A673 (cell line): ENCODE results near the gene TRPC6. TPM values are rescaled to one million over a fixed set of nuclear protein-coding genes. Genes with fewer than 3 reads are reported as not detected.

Source experiments
- BruUV-seq: library from RNA; stranded (reverse); fragments of 400-500 nt; replicated peaks from 2 replicates; lab custom pipeline; 2021; lab: Mats Ljungman, UMichigan
- CTCF ChIA-PET: fragments of 300-600 bp; sonication (Branson Sonifier 250); formaldehyde crosslinking; loops from one replicate; lab custom pipeline; 2022; ENCODE audit warnings: antibody characterized with exemption; lab: Charles Lee
- POLR2A ChIA-PET: fragments of 300-600 bp; sonication (Branson Sonifier 250); formaldehyde crosslinking; loops from one replicate; lab custom pipeline; 2022; ENCODE audit warnings: antibody characterized with exemption; ENCODE audit not compliant: low non-redundant PET; lab: Charles Lee
- DNase-seq: peaks from one replicate; pipeline ENCODE4 v3.0.0-alpha.2; 2015; ENCODE audit warnings: low spot score
- H3K27ac ChIP-seq: fragments of 200-600 bp; sonication (generic); 2 replicates; pipeline ENCODE4 v1.5.1; 2016; ENCODE audit warnings: mixed run types, low read depth, mild to moderate bottlenecking, mixed read lengths, antibody characterized with exemption, low read length; ENCODE audit not compliant: poor library complexity, severe bottlenecking
- H3K27me3 ChIP-seq: fragments of 200-600 bp; sonication (generic); replicated peaks from 2 replicates; pipeline ENCODE4 v1.6.1; 2017; ENCODE audit warnings: mixed run types, low read depth, mild to moderate bottlenecking, mixed read lengths, antibody characterized with exemption, low read length; ENCODE audit not compliant: insufficient read depth, poor library complexity
- H3K36me3 ChIP-seq: fragments of 200-600 bp; sonication (generic); 2 replicates; pipeline ENCODE4 v1.6.1; 2016; ENCODE audit warnings: mixed run types, mild to moderate bottlenecking, mixed read lengths, antibody characterized with exemption, low read length; ENCODE audit not compliant: insufficient read depth, poor library complexity, severe bottlenecking
- H3K4me1 ChIP-seq: fragments of 200-600 bp; sonication (generic); 2 replicates; pipeline ENCODE4 v1.6.1; 2017; ENCODE audit warnings: mixed run types, mild to moderate bottlenecking, mixed read lengths, antibody characterized with exemption, low read length; ENCODE audit not compliant: insufficient read depth, poor library complexity, severe bottlenecking
- H3K4me3 ChIP-seq: fragments of 200-600 bp; sonication (generic); 2 replicates; pipeline ENCODE4 v1.5.1; 2016; ENCODE audit warnings: low read depth, mixed run types, mild to moderate bottlenecking, mixed read lengths, low read length; ENCODE audit not compliant: poor library complexity, severe bottlenecking
- H3K9me3 ChIP-seq: fragments of 200-600 bp; sonication (generic); 2 replicates; pipeline ENCODE4 v1.6.1; 2016; ENCODE audit warnings: mixed run types, low read depth, mild to moderate bottlenecking, mixed read lengths, antibody characterized with exemption, low read length; ENCODE audit not compliant: poor library complexity, severe bottlenecking
- EZH2 ChIP-seq: fragments of 200-600 bp; sonication (generic); IDR thresholded peaks from 2 replicates; pipeline ENCODE4 v1.6.1; 2017; ENCODE audit warnings: borderline replicate concordance, low read depth, mild to moderate bottlenecking, mixed read lengths, antibody characterized with exemption, low read length; ENCODE audit not compliant: poor library complexity, severe bottlenecking
- intact Hi-C: fragments of 100-400 bp; cut with micrococcal nuclease; formaldehyde crosslinking; loops from one replicate; pipeline ENCODE4 v1.10.0; 2022; ENCODE audit not compliant: unreplicated experiment
- total RNA-seq: library from RNA; stranded (reverse); gene quantifications from 2 replicates; pipeline ENCODE4 v1.2.3, GENCODE V29; 2021
- TF ChIP-seq, protein P1 (sequence below): fragments of 300-800, 200-600 bp; sonication (generic); conservative IDR thresholded peaks from 2 replicates; pipeline ENCODE4 v1.5.1; 2017; ENCODE audit warnings: low read depth, mild to moderate bottlenecking, antibody characterized with exemption, low read length, moderate library complexity, mixed read lengths

TRPC6 gene
- total RNA-seq, 1 experiment from 2014 or later = not detected

DNA sequence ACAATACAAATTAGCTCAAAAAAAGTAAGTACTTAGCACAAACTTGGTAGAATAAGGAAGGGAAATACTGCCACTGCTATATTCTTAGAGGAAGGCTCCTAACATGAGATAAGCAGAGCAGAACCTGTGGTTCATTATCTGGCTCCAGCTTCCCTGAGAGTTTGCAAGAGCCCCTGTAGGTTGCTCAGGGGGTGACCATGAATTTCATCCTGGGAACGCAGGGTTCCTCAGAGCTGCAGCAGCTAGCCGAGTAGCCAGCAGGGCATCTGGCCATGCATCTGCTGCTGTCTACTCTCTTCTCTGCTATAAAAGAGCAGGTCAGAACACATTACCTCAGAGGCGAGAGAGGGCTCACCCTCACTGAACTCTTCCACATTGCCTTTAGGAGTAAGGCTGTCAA is 67.3 kb downstream of the TRPC6 start:
- Histone ChIP-seq H3K27me3 (peaks cover 27% of the 10 kb centered on the region), H3K27ac (no peak overlapping the region), H3K9me3 (no peaks in the 10 kb centered on the region), H3K4me1 (no peaks in the 10 kb centered on the region), H3K36me3 (no peaks in the 10 kb centered on the region), H3K4me3 (no peak overlapping the region)
- BruUV-seq = no TSS peak
- TF ChIP-seq, protein P1, sequence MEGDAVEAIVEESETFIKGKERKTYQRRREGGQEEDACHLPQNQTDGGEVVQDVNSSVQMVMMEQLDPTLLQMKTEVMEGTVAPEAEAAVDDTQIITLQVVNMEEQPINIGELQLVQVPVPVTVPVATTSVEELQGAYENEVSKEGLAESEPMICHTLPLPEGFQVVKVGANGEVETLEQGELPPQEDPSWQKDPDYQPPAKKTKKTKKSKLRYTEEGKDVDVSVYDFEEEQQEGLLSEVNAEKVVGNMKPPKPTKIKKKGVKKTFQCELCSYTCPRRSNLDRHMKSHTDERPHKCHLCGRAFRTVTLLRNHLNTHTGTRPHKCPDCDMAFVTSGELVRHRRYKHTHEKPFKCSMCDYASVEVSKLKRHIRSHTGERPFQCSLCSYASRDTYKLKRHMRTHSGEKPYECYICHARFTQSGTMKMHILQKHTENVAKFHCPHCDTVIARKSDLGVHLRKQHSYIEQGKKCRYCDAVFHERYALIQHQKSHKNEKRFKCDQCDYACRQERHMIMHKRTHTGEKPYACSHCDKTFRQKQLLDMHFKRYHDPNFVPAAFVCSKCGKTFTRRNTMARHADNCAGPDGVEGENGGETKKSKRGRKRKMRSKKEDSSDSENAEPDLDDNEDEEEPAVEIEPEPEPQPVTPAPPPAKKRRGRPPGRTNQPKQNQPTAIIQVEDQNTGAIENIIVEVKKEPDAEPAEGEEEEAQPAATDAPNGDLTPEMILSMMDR = no peak
- no peak for TF ChIP-seq EZH2
- intact Hi-C loops = no loop called here
- DNase-seq = no peak
- POLR2A ChIA-PET = no interaction called here
- CTCF ChIA-PET = no interaction called here

DNA sequence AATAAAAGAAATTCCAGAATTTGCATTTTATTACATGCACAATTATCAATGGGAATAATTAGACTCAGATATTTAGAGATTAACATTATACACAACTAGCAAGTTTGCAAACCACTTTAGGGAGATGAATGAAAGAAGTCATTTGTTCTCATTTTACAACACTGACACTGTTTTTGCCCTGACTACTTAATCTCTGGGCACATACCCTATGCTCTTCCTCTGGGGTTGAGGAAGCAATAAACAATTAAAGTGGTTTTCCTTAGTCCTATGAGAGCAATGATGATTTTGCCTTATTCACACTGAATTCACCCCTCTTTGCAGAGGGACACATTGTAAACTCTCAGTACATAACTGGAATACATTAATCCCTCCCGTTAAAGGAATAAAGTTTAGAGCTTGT is 72.7 kb downstream of the TRPC6 start:
- Histone ChIP-seq H3K36me3 (no peaks in the 10 kb centered on the region), H3K4me3 (no peak overlapping the region), H3K27ac (no peak overlapping the region), H3K4me1 (no peaks in the 10 kb centered on the region), H3K27me3 (peaks cover 17% of the 10 kb centered on the region), H3K9me3 (no peaks in the 10 kb centered on the region)
- intact Hi-C loops = no loop called here
- no peak for DNase-seq
- TF ChIP-seq, protein P1 = no peak
- TF ChIP-seq EZH2 = no peak
- BruUV-seq = no TSS peak
- CTCF ChIA-PET = no interaction called here
- POLR2A ChIA-PET = no interaction called here

DNA sequence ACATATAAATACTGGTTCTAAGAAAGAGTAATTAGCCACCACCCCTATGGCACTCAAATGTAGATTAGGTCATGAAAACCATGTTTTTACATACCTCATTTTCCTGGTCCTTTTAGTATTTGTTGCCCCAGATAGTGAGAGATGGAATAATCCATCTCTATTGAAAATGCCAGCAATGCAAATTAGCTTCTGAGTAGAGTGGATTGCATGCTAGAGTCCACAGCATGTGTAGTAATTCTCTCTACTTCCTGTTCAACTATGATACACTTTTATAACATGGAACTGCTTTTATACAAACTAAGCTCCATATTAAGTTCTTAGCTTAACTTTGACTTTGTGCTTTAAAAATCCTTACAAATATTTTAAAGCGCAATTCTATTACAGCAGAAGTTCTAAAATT is 73.2 kb downstream of the TRPC6 start:
- no peak overlapping the region for H3K4me3 ChIP-seq
- peaks cover 13% of the 10 kb centered on the region for H3K27me3 ChIP-seq
- no peaks in the 10 kb centered on the region for H3K9me3 ChIP-seq
- no peak overlapping the region for H3K27ac ChIP-seq
- ChIA-PET POLR2A (no interaction called here), CTCF (no interaction called here)
- no peaks in the 10 kb centered on the region for H3K36me3 ChIP-seq
- TF ChIP-seq, protein P1 = no peak
- TF ChIP-seq EZH2 = no peak
- intact Hi-C loops = no loop called here
- H3K4me1 ChIP-seq = no peaks in the 10 kb centered on the region
- no peak for DNase-seq
- BruUV-seq = no TSS peak
